Measurements from ENCODE around the gene SLC1A4. TPM values are rescaled to one million over a fixed set of nuclear protein-coding genes. Genes with fewer than 3 reads are reported as not detected.

Gene SLC1A4
- total RNA-seq, 1 donor from 2014 or later, result 139 TPM

GRCh38 chr2:65037178-65037577, 48.0 kb downstream of the SLC1A4 start:
- no peaks in the 10 kb centered on the region for H3K27me3 Mint-ChIP-seq (ENCODE audit: low read depth)
- H3K9me3 Mint-ChIP-seq (ENCODE audit: low read depth), result no peaks in the 10 kb centered on the region
- H3K4me1 Mint-ChIP-seq (ENCODE audit: low read depth), result peaks cover 7% of the 10 kb centered on the region
- no peak overlapping the region for H3K27ac Mint-ChIP-seq (ENCODE audit: unreplicated experiment)
- no peak for TF ChIP-seq CTCF (IDR thresholded peaks at IDR 0.05)
- DNase-seq (ENCODE audit: low spot score), result no peak
- no peaks in the 10 kb centered on the region for H3K36me3 Mint-ChIP-seq (ENCODE audit: low read depth)
- no peak overlapping the region for H3K4me3 Mint-ChIP-seq (ENCODE audit: unreplicated experiment)

GRCh38 chr2:65039640-65040039, 50.4 kb downstream of the SLC1A4 start:
- no peak for TF ChIP-seq CTCF (IDR thresholded peaks at IDR 0.05)
- Mint-ChIP-seq H3K36me3 (ENCODE audit: low read depth) (peaks cover 2% of the 10 kb centered on the region), H3K4me3 (ENCODE audit: unreplicated experiment) (no peak overlapping the region), H3K9me3 (ENCODE audit: low read depth) (no peaks in the 10 kb centered on the region), H3K27me3 (ENCODE audit: low read depth) (no peaks in the 10 kb centered on the region), H3K27ac (ENCODE audit: unreplicated experiment) (no peak overlapping the region), H3K4me1 (ENCODE audit: low read depth) (peaks cover 15% of the 10 kb centered on the region)
- no peak for DNase-seq (ENCODE audit: low spot score)

GRCh38 chr2:65040400-65041261, 51.4 kb downstream of the SLC1A4 start:
- peak overlapping the region; percentile 62 for H3K4me3 Mint-ChIP-seq (ENCODE audit: unreplicated experiment)
- no peaks in the 10 kb centered on the region for H3K27me3 Mint-ChIP-seq (ENCODE audit: low read depth)
- no peak for DNase-seq (ENCODE audit: low spot score)
- H3K36me3 Mint-ChIP-seq (ENCODE audit: low read depth), result peaks cover 2% of the 10 kb centered on the region
- peaks cover 22% of the 10 kb centered on the region for H3K4me1 Mint-ChIP-seq (ENCODE audit: low read depth)
- no peak overlapping the region for H3K27ac Mint-ChIP-seq (ENCODE audit: unreplicated experiment)
- peak; percentile 95 for TF ChIP-seq CTCF (IDR thresholded peaks at IDR 0.05)
- H3K9me3 Mint-ChIP-seq (ENCODE audit: low read depth), result no peaks in the 10 kb centered on the region

- Mint-ChIP-seq H3K27ac (ENCODE audit: unreplicated experiment) (peak overlapping the region; percentile 3), H3K9me3 (ENCODE audit: low read depth) (peaks cover 2% of the 10 kb centered on the region), H3K4me3 (ENCODE audit: unreplicated experiment) (no peak overlapping the region), H3K4me1 (ENCODE audit: low read depth) (peaks cover 26% of the 10 kb centered on the region), H3K36me3 (ENCODE audit: low read depth) (peaks cover 2% of the 10 kb centered on the region), H3K27me3 (ENCODE audit: low read depth) (no peaks in the 10 kb centered on the region)
- no peak for DNase-seq (ENCODE audit: low spot score)
- no peak for TF ChIP-seq CTCF (IDR thresholded peaks at IDR 0.05)
Observed at GRCh38 chr2:65043001-65043400, 53.8 kb downstream of the SLC1A4 start.

- DNase-seq (ENCODE audit: low spot score), result no peak
- Mint-ChIP-seq H3K27ac (ENCODE audit: unreplicated experiment) (no peak overlapping the region), H3K4me3 (ENCODE audit: unreplicated experiment) (no peak overlapping the region), H3K36me3 (ENCODE audit: low read depth) (peaks cover 2% of the 10 kb centered on the region), H3K27me3 (ENCODE audit: low read depth) (no peaks in the 10 kb centered on the region), H3K4me1 (ENCODE audit: low read depth) (peaks cover 26% of the 10 kb centered on the region), H3K9me3 (ENCODE audit: low read depth) (peaks cover 10% of the 10 kb centered on the region)
- no peak for TF ChIP-seq CTCF (IDR thresholded peaks at IDR 0.05)
Observed at GRCh38 chr2:65044097-65044735, 55.0 kb downstream of the SLC1A4 start.

All from chondrocyte (in vitro differentiated cells).